A549 (cell line): Measurements from ENCODE around the gene ZNF536. TPM values are rescaled to one million over a fixed set of nuclear protein-coding genes. Genes with fewer than 3 reads are reported as not detected.

Experiments used
- ATAC-seq, 2 experiments: fragments of 200-7000 bp in 1 of 2; fragments of >200 bp in 1 of 2; cut with Nextera tagmentation in 1 of 2; cut with Tn5 transposase in 1 of 2; 3 replicates each; pipeline versions ENCODE4 v1.8.0 to v1.9.1; 2018 to 2020; ENCODE audit warnings: mild to moderate bottlenecking in 1 of 2, moderate library complexity in 1 of 2
- CTCF ChIA-PET: fragments of 300-600 bp; sonication (Branson Sonifier 250); formaldehyde crosslinking; extraction: SDS; loops from one replicate; lab custom pipeline; 2021; ENCODE audit warnings: antibody characterized with exemption, inconsistent platforms; lab: Yijun Ruan, JAX
- POLR2A ChIA-PET: fragments of 350-600 bp; formaldehyde crosslinking; extraction: SDS; loops from one replicate; lab custom pipeline; 2021; ENCODE audit warnings: antibody characterized with exemption, inconsistent platforms; lab: Yijun Ruan, JAX
- DNase-seq, 2 experiments: peaks; one replicate each; pipeline versions ENCODE4 v3.0.0 to v3.0.0-alpha.2; 2011 to 2016; ENCODE audit warnings: low read depth in 1 of 2, low spot score in 1 of 2
- FAIRE-seq: peaks from 2 replicates; lab custom pipeline; 2011; peaks lifted over from hg19 to GRCh38; lab: Jason Lieb, UNC
- H3K27ac ChIP-seq, 2 experiments: fragments of >200 bp; sonication (Bioruptor Twin); formaldehyde crosslinking; 3 replicates each; pipeline ENCODE4 v1.5.1; 2016 to 2017
- H3K4me1 ChIP-seq: fragments of >200 bp; sonication (Bioruptor Twin); formaldehyde crosslinking; 3 replicates; pipeline ENCODE4 v1.6.1; 2016
- H3K4me2 ChIP-seq: fragments of >200 bp; sonication (Bioruptor Twin); formaldehyde crosslinking; 3 replicates; pipeline ENCODE4 v1.6.1; 2016
- H3K4me3 ChIP-seq: fragments of >200 bp; sonication (Bioruptor Twin); formaldehyde crosslinking; 3 replicates; pipeline ENCODE4 v1.5.1; 2016
- H3K9me3 ChIP-seq: fragments of >200 bp; sonication (Bioruptor Twin); formaldehyde crosslinking; 3 replicates; pipeline ENCODE4 v1.6.1; 2016
- CHD2 ChIP-seq: fragments of 150-350 bp; IDR thresholded peaks from 2 replicates; pipeline ENCODE4 v1.6.1; 2014; ENCODE audit warnings: low read length; ENCODE audit not compliant: partially characterized antibody
- EHMT2 ChIP-seq: fragments of 200-600 bp; sonication (generic); IDR thresholded peaks from 2 replicates; pipeline ENCODE4 v1.6.1; 2016; ENCODE audit warnings: antibody characterized with exemption, low read depth, mild to moderate bottlenecking, moderate library complexity
- ESRRA ChIP-seq: fragments of 150-350 bp; IDR thresholded peaks from 2 replicates; pipeline ENCODE4 v1.6.1; 2014; ENCODE audit warnings: mild to moderate bottlenecking, low read length, borderline replicate concordance
- GATA3 ChIP-seq: IDR thresholded peaks from 2 replicates; pipeline ENCODE4 v1.6.1; 2012; ENCODE audit warnings: borderline replicate concordance
- HEYL ChIP-seq: fragments of 250-450 bp; sonication (Bioruptor Pico); IDR thresholded peaks from 2 replicates; pipeline ENCODE4 v1.8.0; 2021; ENCODE audit warnings: mild to moderate bottlenecking, moderate library complexity
- HOXA7 ChIP-seq: fragments of 250-450 bp; sonication (Bioruptor Pico); IDR thresholded peaks from 2 replicates; pipeline ENCODE4 v1.5.0; 2020; ENCODE audit warnings: mild to moderate bottlenecking, moderate library complexity
- HOXB13 ChIP-seq: fragments of 250-450 bp; sonication (Bioruptor Pico); IDR thresholded peaks from 2 replicates; pipeline ENCODE4 v1.5.0; 2020; ENCODE audit warnings: low read depth, mild to moderate bottlenecking, moderate library complexity
- JUN ChIP-seq, 2 experiments: fragments of >200 bp; sonication (Bioruptor Twin); formaldehyde crosslinking; IDR thresholded peaks; 2 replicates in 1 of 2; 3 replicates in 1 of 2; pipeline ENCODE4 v1.6.1; 2016 to 2017
- KDM1A ChIP-seq: fragments of 200-600 bp; sonication (generic); IDR thresholded peaks from 2 replicates; pipeline ENCODE4 v1.6.1; 2016; ENCODE audit warnings: low read depth, mild to moderate bottlenecking
- MAZ ChIP-seq: fragments of 150-350 bp; IDR thresholded peaks from 2 replicates; pipeline ENCODE4 v1.6.1; 2014; ENCODE audit warnings: antibody characterized with exemption, low read depth, low read length, borderline replicate concordance
- SMC3 ChIP-seq: fragments of >200 bp; sonication (Bioruptor Twin); formaldehyde crosslinking; IDR thresholded peaks from 3 replicates; pipeline ENCODE4 v1.6.1; 2018; ENCODE audit warnings: inconsistent platforms
- TP53 ChIP-seq: fragments of 250-450 bp; sonication (Bioruptor Pico); IDR thresholded peaks from 2 replicates; pipeline ENCODE4 v1.5.0; 2021; ENCODE audit warnings: mild to moderate bottlenecking, moderate library complexity
- ZSCAN20 ChIP-seq: fragments of 250-450 bp; sonication (Bioruptor Pico); IDR thresholded peaks from 2 replicates; pipeline ENCODE4 v1.8.0; 2022; ENCODE audit warnings: mild to moderate bottlenecking, moderate library complexity
- WGBS: methylation state at CpG from one replicate; pipeline ENCODE4 v1.1.6; 2017; ENCODE audit errors: missing lambda C conversion rate; 5-methylcytosine and 5-hydroxymethylcytosine counted together
- polyA plus RNA-seq, 4 experiments: library from polyadenylated mRNA; depleted of rRNA in 3 of 4; stranded (reverse); fragments of >200 nt; fragmentation: RNase III in 1 of 4; extraction: RNeasy Plus Mini Kit Qiagen cat#74134 plus additional on column Dnase treatment in 1 of 4; gene quantifications; 2 replicates in 3 of 4; 3 replicates in 1 of 4; pipeline ENCODE4 v1.2.3, GENCODE V29; 2011 to 2017
- TF ChIP-seq, protein P1 (sequence below): fragments of >200 bp; sonication (Bioruptor Twin); formaldehyde crosslinking; IDR thresholded peaks from 3 replicates; pipeline ENCODE4 v1.5.1; 2016
- TF ChIP-seq, protein P2 (sequence below): fragments of >200 bp; sonication (Bioruptor Twin); formaldehyde crosslinking; IDR thresholded peaks from 3 replicates; pipeline ENCODE4 v1.6.1; 2016
- TF ChIP-seq, protein P3 (sequence below): fragments of 250-450 bp; sonication (Bioruptor Pico); IDR thresholded peaks from 2 replicates; pipeline ENCODE4 v1.5.0; 2021; ENCODE audit warnings: mild to moderate bottlenecking, moderate library complexity, borderline replicate concordance

The ZNF536 gene
- polyA plus RNA-seq, 2 of the 4 experiments (the other 2 are of a cell fraction) = not detected

DNA sequence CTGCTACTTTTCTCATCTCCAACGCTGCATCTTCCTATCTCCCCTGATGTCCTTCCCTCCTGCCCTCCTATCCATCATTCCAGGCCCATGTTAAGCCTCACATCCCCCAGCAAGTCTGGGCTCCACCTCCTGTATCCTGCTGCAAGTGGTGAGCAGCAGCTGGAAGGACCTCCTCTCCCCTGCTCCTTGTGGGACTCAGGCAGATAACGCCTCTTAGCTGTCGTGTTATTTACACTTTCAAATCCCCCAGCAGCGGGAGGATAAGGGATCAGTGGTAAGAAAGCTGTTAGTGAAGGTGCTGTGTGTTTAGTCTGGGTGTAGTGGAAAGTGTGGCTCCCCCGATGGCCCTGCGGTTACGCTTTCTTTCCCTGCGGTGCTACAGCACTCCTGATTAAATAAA, 211.9 kb downstream of the ZNF536 start:
- Histone ChIP-seq H3K4me2 (no peak overlapping the region), H3K4me1 (no peaks in the 10 kb centered on the region), H3K4me3 (no peak overlapping the region), H3K27ac (no peak overlapping the region), H3K9me3 (no peaks in the 10 kb centered on the region)
- no peak for DNase-seq
- TF ChIP-seq JUN (IDR thresholded peaks at IDR 0.05) = no peak
- TF ChIP-seq, protein P1, sequence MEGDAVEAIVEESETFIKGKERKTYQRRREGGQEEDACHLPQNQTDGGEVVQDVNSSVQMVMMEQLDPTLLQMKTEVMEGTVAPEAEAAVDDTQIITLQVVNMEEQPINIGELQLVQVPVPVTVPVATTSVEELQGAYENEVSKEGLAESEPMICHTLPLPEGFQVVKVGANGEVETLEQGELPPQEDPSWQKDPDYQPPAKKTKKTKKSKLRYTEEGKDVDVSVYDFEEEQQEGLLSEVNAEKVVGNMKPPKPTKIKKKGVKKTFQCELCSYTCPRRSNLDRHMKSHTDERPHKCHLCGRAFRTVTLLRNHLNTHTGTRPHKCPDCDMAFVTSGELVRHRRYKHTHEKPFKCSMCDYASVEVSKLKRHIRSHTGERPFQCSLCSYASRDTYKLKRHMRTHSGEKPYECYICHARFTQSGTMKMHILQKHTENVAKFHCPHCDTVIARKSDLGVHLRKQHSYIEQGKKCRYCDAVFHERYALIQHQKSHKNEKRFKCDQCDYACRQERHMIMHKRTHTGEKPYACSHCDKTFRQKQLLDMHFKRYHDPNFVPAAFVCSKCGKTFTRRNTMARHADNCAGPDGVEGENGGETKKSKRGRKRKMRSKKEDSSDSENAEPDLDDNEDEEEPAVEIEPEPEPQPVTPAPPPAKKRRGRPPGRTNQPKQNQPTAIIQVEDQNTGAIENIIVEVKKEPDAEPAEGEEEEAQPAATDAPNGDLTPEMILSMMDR = no peak
- TF ChIP-seq ZSCAN20 = no peak
- no peak for TF ChIP-seq MAZ
- no peak for TF ChIP-seq GATA3
- no peak for TF ChIP-seq HOXB13
- TF ChIP-seq, protein P2, sequence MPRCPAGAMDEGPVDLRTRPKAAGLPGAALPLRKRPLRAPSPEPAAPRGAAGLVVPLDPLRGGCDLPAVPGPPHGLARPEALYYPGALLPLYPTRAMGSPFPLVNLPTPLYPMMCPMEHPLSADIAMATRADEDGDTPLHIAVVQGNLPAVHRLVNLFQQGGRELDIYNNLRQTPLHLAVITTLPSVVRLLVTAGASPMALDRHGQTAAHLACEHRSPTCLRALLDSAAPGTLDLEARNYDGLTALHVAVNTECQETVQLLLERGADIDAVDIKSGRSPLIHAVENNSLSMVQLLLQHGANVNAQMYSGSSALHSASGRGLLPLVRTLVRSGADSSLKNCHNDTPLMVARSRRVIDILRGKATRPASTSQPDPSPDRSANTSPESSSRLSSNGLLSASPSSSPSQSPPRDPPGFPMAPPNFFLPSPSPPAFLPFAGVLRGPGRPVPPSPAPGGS = no peak
- no peak for TF ChIP-seq ESRRA
- no peak for TF ChIP-seq TP53 (CRISPR knock-in tag)
- TF ChIP-seq HOXA7 = no peak
- TF ChIP-seq CHD2 = no peak
- TF ChIP-seq SMC3 = no peak
- TF ChIP-seq HEYL (CRISPR knock-in tag) = no peak
- no peak for FAIRE-seq
- WGBS = 17% methylated on average over 8 of the region's 8 CpGs
- ChIA-PET CTCF (interaction anchor here (1.3 to 2.1 kb wide), 2 partner anchors 10 to 86 kb away, joined by 4 to 6 read pairs; no protein-coding TSS in a partner anchor), POLR2A (no interaction called here)
- ATAC-seq = no peak

DNA sequence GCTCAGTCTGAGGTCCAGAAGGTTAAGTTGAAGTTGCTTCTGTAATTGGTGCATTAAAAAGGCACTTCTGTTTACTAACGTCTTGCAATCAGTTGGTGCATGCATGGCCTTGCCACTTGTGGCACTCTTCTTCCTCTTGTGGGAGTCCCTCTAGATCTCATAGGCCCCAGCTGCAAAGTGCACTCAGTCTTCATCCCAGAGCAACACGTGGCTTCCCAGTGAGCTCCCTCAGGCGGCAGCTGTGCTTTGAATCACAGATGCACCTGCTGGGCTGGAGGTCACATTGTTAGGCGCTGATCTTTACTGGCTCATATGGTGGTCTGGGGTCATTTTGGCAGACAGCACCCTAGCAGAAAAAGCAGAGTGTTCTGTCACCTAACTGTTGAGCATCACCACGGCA, 215.7 kb downstream of the ZNF536 start:
- ATAC-seq (no peak), DNase-seq (no peak), FAIRE-seq (no peak)
- POLR2A ChIA-PET = no interaction called here
- no peak for TF ChIP-seq KDM1A
- TF ChIP-seq HOXA7 = no peak
- Histone ChIP-seq H3K9me3 (no peaks in the 10 kb centered on the region), H3K4me3 (no peak overlapping the region), H3K27ac (no peak overlapping the region), H3K4me1 (no peaks in the 10 kb centered on the region), H3K4me2 (no peak overlapping the region)
- CTCF ChIA-PET = interaction anchor here (1.1 kb wide), 1 partner anchor 15 kb away, joined by 5 read pairs; no protein-coding TSS in a partner anchor
- 6% methylated on average over 5 of the region's 5 CpGs for WGBS

DNA sequence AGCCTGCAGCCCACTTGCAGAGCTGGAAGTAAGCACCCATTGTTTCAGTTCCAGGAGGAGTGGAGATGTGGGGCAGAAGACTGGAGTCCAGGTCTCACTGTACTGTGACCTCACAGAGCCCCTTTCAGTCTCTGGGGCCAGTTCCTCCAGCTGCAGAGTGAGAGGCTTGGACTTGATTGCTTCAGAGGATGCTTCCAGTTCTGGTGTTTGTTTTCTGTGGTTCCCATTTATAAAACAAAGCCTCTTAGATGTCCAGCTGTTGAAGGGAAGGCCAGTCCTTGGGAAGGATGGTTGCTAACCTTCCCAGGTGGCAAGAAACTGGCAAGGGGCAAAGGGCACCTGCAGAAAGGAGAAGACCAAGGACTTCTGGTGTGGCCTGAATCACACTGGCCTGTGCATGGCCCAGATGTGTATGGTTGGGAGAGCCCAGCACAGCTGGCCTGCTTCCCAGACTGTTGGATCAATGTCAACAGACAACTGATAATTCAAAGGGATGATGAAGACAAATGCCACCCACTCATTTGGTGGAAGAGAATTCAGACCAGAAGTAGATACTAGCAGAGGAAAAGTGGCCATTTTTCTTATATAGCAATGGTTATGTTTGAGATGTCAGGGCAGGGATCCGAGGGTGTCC, 218.5 kb downstream of the ZNF536 start:
- Histone ChIP-seq H3K4me1 (no peaks in the 10 kb centered on the region), H3K4me2 (no peak overlapping the region), H3K4me3 (no peak overlapping the region), H3K27ac (no peak overlapping the region), H3K9me3 (no peaks in the 10 kb centered on the region)
- ATAC-seq (no peak), FAIRE-seq (no peak), DNase-seq (no peak)
- ChIA-PET CTCF (interaction anchor here (1.3 to 1.4 kb wide), 2 partner anchors 9 to 10 kb away, joined by 4 read pairs; no protein-coding TSS in a partner anchor), POLR2A (no interaction called here)
- WGBS = 0% methylated on average over 1 of the region's 1 CpG
- TF ChIP-seq, protein P3, sequence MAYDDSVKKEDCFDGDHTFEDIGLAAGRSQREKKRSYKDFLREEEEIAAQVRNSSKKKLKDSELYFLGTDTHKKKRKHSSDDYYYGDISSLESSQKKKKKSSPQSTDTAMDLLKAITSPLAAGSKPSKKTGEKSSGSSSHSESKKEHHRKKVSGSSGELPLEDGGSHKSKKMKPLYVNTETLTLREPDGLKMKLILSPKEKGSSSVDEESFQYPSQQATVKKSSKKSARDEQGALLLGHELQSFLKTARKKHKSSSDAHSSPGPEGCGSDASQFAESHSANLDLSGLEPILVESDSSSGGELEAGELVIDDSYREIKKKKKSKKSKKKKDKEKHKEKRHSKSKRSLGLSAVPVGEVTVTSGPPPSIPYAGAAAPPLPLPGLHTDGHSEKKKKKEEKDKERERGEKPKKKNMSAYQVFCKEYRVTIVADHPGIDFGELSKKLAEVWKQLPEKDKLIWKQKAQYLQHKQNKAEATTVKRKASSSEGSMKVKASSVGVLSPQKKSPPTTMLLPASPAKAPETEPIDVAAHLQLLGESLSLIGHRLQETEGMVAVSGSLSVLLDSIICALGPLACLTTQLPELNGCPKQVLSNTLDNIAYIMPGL = no peak
- no peak for TF ChIP-seq EHMT2
